Caco-2 (cell line): ENCODE measurements around the gene HMCN2. TPM values are rescaled to one million over a fixed set of nuclear protein-coding genes. Genes with fewer than 3 reads are reported as not detected.
A peak's percentile ranks its signal among the peaks of the same experiment; 100 is the strongest.

ENCODE experiments used
- BruUV-seq: library from RNA; stranded (reverse); fragments of 400-500 nt; replicated peaks from 2 replicates; lab custom pipeline; 2021; lab: Mats Ljungman, UMichigan
- CTCF ChIA-PET: fragments of 300-600 bp; sonication (Branson Sonifier 250); formaldehyde crosslinking; loops from one replicate; lab custom pipeline; 2022; ENCODE audit warnings: antibody characterized with exemption; lab: Charles Lee
- POLR2A ChIA-PET: fragments of 300-600 bp; sonication (Branson Sonifier 250); formaldehyde crosslinking; loops from one replicate; lab custom pipeline; 2022; ENCODE audit warnings: antibody characterized with exemption; lab: Charles Lee
- DNase-seq, 2 experiments: peaks; one replicate each; pipeline versions ENCODE4 v3.0.0 to v3.0.0-alpha.2; 2020 to 2022
- H3K27me3 ChIP-seq: replicated peaks from 2 replicates; pipeline ENCODE4 v1.6.0; 2011; ENCODE audit warnings: low read length; ENCODE audit not compliant: control insufficient read depth, insufficient read depth
- H3K36me3 ChIP-seq: 2 replicates; pipeline ENCODE4 v1.5.1; 2011; ENCODE audit warnings: low read length; ENCODE audit not compliant: control insufficient read depth, insufficient read depth
- H3K4me1 ChIP-seq: fragments of 250-450 bp; sonication (Bioruptor Pico); 2 replicates; pipeline ENCODE4 v1.5.1; 2020; ENCODE audit warnings: mild to moderate bottlenecking
- H3K4me3 ChIP-seq: 2 replicates; pipeline ENCODE4 v1.5.1; 2011; ENCODE audit warnings: low read depth, mild to moderate bottlenecking, control low read depth, low read length
- H3K9me3 ChIP-seq: fragments of 250-450 bp; sonication (Bioruptor Pico); 2 replicates; pipeline ENCODE4 v1.5.1; 2020; ENCODE audit warnings: mild to moderate bottlenecking, moderate library complexity
- H3K27ac Mint-ChIP-seq: one replicate; pipeline ENCODE4 v1.8.0; 2022; ENCODE audit warnings: mixed read lengths; ENCODE audit not compliant: unreplicated experiment
- H3K27me3 Mint-ChIP-seq: one replicate; pipeline ENCODE4 v1.8.0; 2022; ENCODE audit warnings: mixed read lengths; ENCODE audit not compliant: insufficient read depth, unreplicated experiment
- H3K36me3 Mint-ChIP-seq: one replicate; pipeline ENCODE4 v1.8.0; 2022; ENCODE audit warnings: mild to moderate bottlenecking, mixed read lengths; ENCODE audit not compliant: insufficient read depth, unreplicated experiment
- H3K4me1 Mint-ChIP-seq: one replicate; pipeline ENCODE4 v1.8.0; 2022; ENCODE audit warnings: low read depth, mixed read lengths; ENCODE audit not compliant: unreplicated experiment
- H3K4me3 Mint-ChIP-seq: one replicate; pipeline ENCODE4 v1.8.0; 2022; ENCODE audit warnings: mild to moderate bottlenecking, moderate library complexity, mixed read lengths; ENCODE audit not compliant: unreplicated experiment
- H3K9me3 Mint-ChIP-seq: one replicate; pipeline ENCODE4 v1.8.0; 2022; ENCODE audit warnings: mixed read lengths; ENCODE audit not compliant: unreplicated experiment
- intact Hi-C: fragments of 100-400 bp; cut with micrococcal nuclease; formaldehyde crosslinking; loops from one replicate; pipeline ENCODE4 v1.10.0; 2022; ENCODE audit not compliant: unreplicated experiment
- total RNA-seq: library from RNA; stranded (reverse); gene quantifications from 2 replicates; pipeline ENCODE4 v1.2.3, GENCODE V29; 2022
- TF ChIP-seq, protein P1 (sequence below), 2 experiments: fragments of 200-600 bp in 1 of 2; IDR thresholded peaks; 1 replicate in 1 of 2; 2 replicates in 1 of 2; pipeline versions ENCODE4 v1.5.1 to v1.8.0; 2011 to 2022; ENCODE audit warnings: antibody characterized with exemption in 1 of 2, control low read depth in 1 of 2, inconsistent platforms in 1 of 2, low read depth in 1 of 2, low read length in 1 of 2, mild to moderate bottlenecking in 1 of 2, moderate library complexity in 1 of 2; ENCODE audit not compliant: insufficient read depth in 1 of 2, severe bottlenecking in 1 of 2, unreplicated experiment in 1 of 2

The HMCN2 gene
- total RNA-seq, 1 experiment from 2014 or later, result 0.41 TPM

DNA sequence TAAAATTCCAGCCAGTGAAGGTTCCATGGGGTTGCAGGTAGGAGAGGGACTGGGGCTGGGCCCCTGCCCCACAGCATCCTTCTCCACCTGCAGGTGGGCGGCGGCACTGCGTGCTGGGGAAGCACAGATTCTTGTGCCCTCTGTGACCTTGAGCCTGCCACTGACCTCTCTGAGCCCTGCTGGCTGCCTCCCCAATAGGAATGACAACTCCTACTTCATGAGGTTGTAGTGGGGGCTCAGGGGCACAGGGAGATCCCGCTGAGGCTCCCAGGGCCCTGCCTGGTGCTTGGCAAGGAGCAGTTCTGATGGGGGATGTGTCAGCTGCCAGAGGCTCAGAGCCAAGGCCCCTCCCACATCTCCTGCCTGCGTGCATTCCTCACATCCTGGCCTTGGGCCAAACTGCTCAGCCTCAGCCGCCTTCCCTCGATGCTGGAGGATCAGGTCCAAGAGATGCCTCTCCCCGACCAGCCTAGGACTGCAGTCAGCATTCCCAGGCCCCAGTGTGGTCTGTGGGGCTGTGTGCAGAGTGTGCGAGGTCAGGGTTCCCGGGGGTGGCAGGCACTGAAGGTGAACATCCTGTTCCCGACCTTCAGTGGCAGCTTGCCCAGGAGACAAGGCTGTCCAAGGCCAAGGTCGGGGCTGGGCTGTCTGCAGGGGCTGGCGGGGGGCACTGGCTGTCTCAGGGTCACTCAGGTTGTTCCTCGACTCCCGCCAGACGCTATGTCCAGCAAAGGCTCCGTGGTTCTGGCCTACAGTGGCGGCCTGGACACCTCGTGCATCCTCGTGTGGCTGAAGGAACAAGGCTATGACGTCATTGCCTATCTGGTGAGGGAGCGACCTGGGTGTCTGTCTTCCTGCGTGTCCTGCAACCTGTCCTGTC, 186.2 kb downstream of the HMCN2 start:
- Mint-ChIP-seq H3K36me3 (peaks cover 5% of the 10 kb centered on the region), H3K27ac (no peak overlapping the region), H3K4me3 (no peak overlapping the region), H3K4me1 (peaks cover 15% of the 10 kb centered on the region), H3K9me3 (no peaks in the 10 kb centered on the region), H3K27me3 (no peaks in the 10 kb centered on the region)
- BruUV-seq, result no TSS peak
- H3K9me3 ChIP-seq, result no peaks in the 10 kb centered on the region
- H3K4me3 ChIP-seq, result no peak overlapping the region
- intact Hi-C loops, result loop anchor here (1.0 to 5.0 kb wide), 2 partner anchors 18 to 69 kb away; no protein-coding TSS in a partner anchor
- DNase-seq, result peak; percentile 74 to 76
- H3K36me3 ChIP-seq, result no peaks in the 10 kb centered on the region
- ChIA-PET POLR2A (no interaction called here), CTCF (no interaction called here)
- TF ChIP-seq, protein P1, sequence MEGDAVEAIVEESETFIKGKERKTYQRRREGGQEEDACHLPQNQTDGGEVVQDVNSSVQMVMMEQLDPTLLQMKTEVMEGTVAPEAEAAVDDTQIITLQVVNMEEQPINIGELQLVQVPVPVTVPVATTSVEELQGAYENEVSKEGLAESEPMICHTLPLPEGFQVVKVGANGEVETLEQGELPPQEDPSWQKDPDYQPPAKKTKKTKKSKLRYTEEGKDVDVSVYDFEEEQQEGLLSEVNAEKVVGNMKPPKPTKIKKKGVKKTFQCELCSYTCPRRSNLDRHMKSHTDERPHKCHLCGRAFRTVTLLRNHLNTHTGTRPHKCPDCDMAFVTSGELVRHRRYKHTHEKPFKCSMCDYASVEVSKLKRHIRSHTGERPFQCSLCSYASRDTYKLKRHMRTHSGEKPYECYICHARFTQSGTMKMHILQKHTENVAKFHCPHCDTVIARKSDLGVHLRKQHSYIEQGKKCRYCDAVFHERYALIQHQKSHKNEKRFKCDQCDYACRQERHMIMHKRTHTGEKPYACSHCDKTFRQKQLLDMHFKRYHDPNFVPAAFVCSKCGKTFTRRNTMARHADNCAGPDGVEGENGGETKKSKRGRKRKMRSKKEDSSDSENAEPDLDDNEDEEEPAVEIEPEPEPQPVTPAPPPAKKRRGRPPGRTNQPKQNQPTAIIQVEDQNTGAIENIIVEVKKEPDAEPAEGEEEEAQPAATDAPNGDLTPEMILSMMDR (IDR thresholded peaks at IDR 0.05; ENCODE audit: insufficient read depth in 1 of 2, low read depth in 1 of 2, low read length in 1 of 2, severe bottlenecking in 1 of 2, unreplicated experiment in 1 of 2), result peak; percentile 57 to 74
- no peaks in the 10 kb centered on the region for H3K27me3 ChIP-seq
- peaks cover 40% of the 10 kb centered on the region for H3K4me1 ChIP-seq

DNA sequence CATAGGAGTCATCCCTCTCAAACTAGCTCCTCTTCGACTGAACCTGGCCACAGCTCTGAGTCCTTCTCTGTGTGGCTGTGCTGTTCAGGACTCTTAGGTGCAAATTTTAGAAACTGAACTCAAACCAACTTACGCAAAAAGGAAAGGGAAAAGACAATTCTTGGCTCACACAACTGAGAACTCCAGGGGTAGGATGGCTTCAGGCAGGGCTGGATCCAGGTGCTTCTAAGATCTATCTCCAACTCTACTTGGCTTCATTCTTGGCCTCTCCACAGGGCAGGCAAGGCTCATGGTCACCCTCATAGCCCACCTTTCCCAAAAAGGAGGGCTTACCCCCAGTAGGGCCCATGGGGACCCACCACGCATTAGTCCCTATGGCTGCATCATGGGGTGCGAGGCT, 187.3 kb downstream of the HMCN2 start:
- Histone ChIP-seq H3K27me3 (no peaks in the 10 kb centered on the region), H3K36me3 (no peaks in the 10 kb centered on the region), H3K4me3 (no peak overlapping the region), H3K4me1 (peaks cover 29% of the 10 kb centered on the region), H3K9me3 (no peaks in the 10 kb centered on the region)
- POLR2A ChIA-PET, result no interaction called here
- Mint-ChIP-seq H3K27me3 (no peaks in the 10 kb centered on the region), H3K4me1 (peaks cover 4% of the 10 kb centered on the region), H3K9me3 (no peaks in the 10 kb centered on the region), H3K27ac (no peak overlapping the region), H3K36me3 (peaks cover 5% of the 10 kb centered on the region), H3K4me3 (no peak overlapping the region)
- BruUV-seq, result no TSS peak
- TF ChIP-seq, protein P1 (IDR thresholded peaks at IDR 0.05; ENCODE audit: insufficient read depth in 1 of 2, low read depth in 1 of 2, low read length in 1 of 2, severe bottlenecking in 1 of 2, unreplicated experiment in 1 of 2), result no peak
- DNase-seq, result no peak
- intact Hi-C loops, result loop anchor here (5.0 kb wide), 1 partner anchor 71 kb away; no protein-coding TSS in a partner anchor
- CTCF ChIA-PET, result no interaction called here

DNA sequence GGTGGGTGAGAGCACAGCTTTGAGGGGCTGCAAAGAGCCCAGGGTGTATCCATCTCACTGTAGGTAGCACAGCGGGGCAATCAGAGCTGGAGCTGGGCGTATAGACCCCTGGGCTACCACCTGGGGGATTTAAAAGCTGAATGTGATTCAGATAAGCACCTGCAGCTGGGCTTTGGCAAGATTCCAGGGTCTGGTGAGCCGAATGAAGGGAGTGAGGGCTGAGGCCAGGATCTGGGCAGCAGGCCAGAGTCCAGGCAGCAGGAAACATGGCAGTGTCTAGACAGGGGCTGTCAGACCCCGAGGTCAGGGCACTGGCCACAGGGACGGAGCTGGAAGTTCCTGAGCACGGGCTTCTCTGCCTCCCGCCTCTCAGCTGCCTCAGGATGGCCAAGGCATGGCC, 187.9 kb downstream of the HMCN2 start:
- H3K4me1 ChIP-seq, result peaks cover 25% of the 10 kb centered on the region
- H3K9me3 ChIP-seq, result no peaks in the 10 kb centered on the region
- CTCF ChIA-PET, result no interaction called here
- no TSS peak for BruUV-seq
- no peaks in the 10 kb centered on the region for H3K27me3 Mint-ChIP-seq
- H3K27ac Mint-ChIP-seq, result no peak overlapping the region
- H3K4me3 ChIP-seq, result no peak overlapping the region
- intact Hi-C loops, result loop anchor here (5.0 kb wide), 1 partner anchor 71 kb away; no protein-coding TSS in a partner anchor
- DNase-seq, result no peak
- peaks cover 6% of the 10 kb centered on the region for H3K36me3 Mint-ChIP-seq
- no peak overlapping the region for H3K4me3 Mint-ChIP-seq
- TF ChIP-seq, protein P1 (IDR thresholded peaks at IDR 0.05; ENCODE audit: insufficient read depth in 1 of 2, low read depth in 1 of 2, low read length in 1 of 2, severe bottlenecking in 1 of 2, unreplicated experiment in 1 of 2), result no peak
- H3K9me3 Mint-ChIP-seq, result no peaks in the 10 kb centered on the region
- no peaks in the 10 kb centered on the region for H3K36me3 ChIP-seq
- no peaks in the 10 kb centered on the region for H3K27me3 ChIP-seq
- POLR2A ChIA-PET, result no interaction called here
- H3K4me1 Mint-ChIP-seq, result no peaks in the 10 kb centered on the region
